ENCODE results near the gene CIP2A.

DNA sequence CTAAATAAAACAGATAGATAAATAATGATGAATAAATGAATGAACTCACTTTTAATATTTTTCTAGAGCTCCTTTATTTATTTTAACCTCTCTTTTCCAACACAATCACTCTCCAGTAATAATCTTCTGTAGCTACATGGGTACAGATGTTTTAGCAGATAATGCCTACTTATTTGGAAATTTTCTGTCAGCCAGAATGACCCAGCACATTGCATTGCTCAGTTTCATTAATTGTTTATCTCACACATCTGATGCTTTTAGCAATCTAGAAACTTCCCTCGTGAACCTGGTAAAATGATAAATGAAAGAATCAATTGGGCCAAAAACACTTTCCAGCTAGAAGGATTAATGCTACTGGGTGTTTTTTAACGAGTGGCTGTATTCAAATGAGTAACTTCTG, 64.0 kb downstream of the CIP2A start:
- no peak for TF ChIP-seq EP300 (IDR thresholded peaks at IDR 0.05)
- TF ChIP-seq, protein P1, sequence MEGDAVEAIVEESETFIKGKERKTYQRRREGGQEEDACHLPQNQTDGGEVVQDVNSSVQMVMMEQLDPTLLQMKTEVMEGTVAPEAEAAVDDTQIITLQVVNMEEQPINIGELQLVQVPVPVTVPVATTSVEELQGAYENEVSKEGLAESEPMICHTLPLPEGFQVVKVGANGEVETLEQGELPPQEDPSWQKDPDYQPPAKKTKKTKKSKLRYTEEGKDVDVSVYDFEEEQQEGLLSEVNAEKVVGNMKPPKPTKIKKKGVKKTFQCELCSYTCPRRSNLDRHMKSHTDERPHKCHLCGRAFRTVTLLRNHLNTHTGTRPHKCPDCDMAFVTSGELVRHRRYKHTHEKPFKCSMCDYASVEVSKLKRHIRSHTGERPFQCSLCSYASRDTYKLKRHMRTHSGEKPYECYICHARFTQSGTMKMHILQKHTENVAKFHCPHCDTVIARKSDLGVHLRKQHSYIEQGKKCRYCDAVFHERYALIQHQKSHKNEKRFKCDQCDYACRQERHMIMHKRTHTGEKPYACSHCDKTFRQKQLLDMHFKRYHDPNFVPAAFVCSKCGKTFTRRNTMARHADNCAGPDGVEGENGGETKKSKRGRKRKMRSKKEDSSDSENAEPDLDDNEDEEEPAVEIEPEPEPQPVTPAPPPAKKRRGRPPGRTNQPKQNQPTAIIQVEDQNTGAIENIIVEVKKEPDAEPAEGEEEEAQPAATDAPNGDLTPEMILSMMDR (IDR thresholded peaks at IDR 0.05) = no peak
- no peak for TF ChIP-seq POLR2A (IDR thresholded peaks at IDR 0.05)
